8988T (cell line): Measurements from ENCODE around the gene AMN1.
"Not testable (repeated sequence)": the region's sequence is repeated elsewhere in the genome, so short reads cannot be mapped to it uniquely, and the experiment has no call there.

Experiments used
- DNase-seq: peaks from one replicate; pipeline ENCODE4 v3.0.0; 2011

AMN1 gene

DNA sequence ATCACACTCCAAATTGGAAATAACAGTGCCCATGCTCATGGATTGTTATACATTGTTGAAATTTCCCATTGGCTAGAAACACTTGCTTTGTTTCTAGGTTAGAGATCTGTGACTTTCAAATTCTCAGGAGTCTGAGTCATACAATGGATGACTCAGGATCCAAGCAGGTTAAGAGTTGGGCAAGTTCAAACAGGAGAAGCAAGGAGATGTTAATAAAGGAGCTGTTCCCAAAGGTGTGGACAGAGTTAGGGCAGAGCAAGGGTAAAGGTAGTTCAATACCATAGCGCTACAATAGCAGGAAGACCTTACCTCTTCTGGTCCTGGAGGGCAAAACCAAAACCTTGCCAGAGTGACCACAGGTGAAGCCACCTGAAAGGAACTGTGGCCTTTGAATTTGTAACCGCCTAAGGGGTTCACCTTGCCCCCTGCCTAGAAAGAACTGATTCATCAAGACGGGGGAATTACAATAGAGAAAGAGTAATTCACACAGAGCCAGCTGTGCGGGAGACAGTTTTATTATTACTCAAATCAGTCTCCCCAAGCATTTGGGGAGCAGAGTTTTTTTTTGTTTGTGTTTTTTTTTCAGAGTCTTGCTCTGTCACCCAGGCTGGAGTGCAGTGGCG lies 4.2 kb upstream of the AMN1 start:
- DNase-seq = peak; percentile 48

DNA sequence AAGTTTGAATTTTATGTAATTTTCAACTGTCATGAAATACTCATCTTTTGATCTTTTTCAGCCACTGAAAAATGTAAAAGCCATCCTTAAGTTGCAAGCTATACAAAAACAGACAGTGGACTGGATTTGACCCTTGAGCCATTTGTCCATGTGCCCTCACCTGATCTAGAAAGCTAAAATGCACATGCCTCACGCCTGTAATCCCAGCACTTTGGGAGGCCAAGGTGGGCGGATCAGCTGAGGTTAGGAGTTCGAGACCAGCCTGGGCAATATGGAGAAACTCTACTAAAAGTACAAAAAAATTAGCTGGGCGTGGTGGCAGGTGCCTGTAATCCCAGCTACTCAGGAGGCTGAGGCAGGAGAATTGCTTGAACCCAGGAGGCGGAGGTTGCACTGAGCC lies 2.4 kb upstream of the AMN1 start:
- DNase-seq = not testable (repeated sequence)

DNA sequence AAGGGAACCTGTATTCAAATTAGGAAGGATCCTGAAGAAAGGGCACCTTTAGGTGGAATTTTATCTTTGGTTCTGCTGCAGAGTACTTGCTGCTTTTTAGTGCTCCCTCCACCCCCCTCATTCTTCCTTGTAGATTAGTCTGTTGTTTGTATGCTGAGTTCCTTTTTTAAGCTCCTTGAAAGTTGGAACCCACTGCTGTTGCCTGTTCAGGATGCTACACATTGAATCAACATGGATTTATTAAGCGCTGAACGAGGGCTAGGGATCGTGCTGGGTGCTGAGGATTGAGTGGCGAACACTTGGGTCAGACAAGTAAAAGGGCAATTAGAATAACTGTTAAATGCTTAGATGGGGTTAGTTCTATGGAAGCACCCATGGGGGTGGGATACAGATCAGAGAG lies 884 bp upstream of the AMN1 start:
- DNase-seq = no peak

DNA sequence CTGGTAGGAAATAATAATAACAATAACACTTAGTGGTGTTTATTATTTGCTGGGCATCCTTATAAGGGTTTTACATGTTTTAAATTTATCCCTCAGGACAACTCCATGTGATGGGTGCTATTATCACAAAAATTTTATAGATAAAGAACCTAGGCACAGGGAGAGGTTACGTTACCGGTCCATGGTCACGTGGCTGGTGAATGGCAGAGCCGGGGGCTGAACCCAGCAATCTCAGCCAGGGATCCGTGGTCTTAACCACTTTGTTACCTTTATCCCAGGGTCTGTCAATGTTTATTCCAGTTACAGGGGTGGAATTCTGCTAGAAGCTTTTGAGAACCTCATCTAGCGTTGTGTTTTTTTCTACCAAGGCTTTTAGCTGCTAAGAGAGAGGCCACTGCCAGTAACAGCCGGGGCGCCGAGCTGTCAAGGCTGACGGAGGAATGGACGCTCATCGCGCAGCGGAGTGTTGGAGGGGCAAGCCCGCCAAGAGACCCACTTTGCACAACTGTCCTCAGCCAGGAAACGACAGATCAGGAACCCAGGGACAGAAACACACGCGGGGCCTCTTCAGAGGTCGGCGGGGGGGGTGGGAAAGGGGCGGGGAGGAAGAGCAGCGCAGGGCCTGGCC lies 418 bp downstream of the AMN1 start:
- DNase-seq = peak; percentile 46

DNA sequence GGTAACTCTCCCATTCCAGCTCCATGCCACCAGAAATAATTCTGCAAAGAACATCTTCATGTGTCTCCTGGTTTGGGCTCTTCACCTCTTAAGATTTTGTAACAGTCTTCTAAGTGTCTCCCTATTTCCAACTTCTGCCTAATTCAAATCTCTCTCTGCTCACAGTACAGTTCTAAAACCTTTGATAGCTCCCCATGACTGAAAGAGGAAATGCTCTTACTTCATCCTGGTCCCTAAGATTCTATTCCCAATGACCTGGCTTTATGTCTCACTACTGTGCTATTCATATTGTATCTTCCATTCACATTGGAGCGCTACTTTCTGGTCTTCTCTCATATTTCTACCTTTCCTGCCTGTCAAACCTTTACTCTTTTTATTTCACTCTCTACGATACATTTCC lies 1.6 kb downstream of the AMN1 start:
- DNase-seq = no peak

DNA sequence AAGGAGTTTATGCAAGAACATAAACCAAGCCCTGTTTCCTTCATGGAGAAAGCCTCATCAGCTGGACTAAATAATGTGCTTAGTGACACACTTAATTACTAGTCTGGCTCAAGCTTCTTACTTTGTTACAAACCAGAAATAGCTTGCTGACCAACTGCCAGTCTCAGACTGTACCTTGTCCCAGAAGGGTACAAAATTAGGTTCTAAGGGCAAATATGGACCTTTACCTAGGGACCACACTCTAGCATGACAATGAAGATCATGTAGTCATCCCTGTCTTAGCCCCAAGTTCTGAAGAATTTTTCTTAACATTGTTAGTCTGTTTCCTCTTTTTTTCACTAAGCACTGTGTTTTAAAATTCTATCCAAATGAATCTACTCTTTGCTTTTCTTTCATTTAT lies 2.2 kb downstream of the AMN1 start:
- DNase-seq = no peak

DNA sequence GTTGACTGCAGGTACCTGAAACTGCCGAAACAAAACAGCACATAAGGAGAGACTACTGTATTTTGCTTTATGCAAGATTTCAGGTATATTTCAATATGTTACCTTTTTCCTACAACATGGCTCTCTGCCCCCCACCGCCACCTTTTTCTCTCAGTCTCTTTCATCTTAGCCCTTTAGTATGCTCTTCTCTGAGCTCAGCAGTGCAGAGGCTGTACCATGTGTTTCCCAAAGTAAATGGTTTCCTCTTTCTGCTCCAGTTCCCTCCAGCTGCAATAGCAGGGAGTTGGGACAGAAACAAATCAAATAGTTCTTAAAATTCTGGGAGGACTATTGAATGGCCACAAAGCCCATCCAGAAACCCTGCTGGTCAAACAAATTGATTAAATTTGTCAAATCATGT lies 4.3 kb downstream of the AMN1 start:
- DNase-seq = no peak

DNA sequence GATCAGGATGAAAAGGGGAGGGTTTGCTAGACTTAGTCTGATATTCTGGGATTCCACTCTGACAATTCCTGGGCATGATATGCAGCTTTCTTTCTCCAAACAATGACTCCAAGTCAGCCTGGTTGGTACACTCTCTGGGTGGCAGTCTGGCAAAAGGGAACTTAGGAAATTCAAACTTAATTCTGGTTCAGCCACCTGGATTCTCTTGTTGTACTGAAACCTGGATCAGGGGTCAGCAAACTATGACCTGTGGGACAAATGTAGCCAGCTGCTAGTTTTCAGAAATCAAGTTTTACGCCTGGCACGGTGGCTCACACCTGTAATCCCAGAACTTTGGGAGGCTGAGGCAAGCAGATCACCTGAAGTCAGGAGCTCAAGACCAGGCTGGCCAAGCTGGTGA lies 6.2 kb downstream of the AMN1 start:
- DNase-seq = no peak

DNA sequence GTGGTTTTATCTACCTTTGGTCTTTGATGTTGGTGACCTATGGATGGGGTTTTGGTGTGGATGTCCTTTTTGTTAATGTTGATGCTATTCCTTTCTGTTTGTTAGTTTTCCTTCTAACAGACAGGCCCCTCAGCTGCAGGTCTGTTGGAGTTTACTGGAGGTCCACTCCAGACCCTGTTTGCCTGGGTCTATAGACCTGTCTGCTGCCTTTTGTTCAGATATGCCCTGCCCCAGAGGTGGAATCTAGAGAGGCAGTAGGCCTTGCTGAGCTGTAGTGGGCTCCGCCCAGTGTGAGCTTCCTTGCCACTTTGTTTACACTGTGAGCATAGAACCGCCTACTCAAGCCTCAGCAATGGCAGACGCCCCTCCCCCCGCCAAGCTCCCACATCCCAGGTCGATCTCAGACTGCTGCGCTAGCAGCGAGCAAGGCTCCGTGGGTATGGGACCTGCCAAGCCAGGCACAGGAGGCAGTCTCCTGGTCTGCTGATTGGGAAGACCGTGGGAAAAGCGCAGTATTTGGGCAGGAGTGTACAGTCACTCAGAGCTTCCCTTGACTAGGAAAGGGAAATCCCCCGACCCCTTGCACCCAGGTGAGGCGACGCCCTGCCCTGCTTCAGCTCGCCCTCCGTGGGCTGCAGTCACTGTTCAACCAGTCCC lies 10.2 kb downstream of the AMN1 start:
- DNase-seq = not testable (repeated sequence)

DNA sequence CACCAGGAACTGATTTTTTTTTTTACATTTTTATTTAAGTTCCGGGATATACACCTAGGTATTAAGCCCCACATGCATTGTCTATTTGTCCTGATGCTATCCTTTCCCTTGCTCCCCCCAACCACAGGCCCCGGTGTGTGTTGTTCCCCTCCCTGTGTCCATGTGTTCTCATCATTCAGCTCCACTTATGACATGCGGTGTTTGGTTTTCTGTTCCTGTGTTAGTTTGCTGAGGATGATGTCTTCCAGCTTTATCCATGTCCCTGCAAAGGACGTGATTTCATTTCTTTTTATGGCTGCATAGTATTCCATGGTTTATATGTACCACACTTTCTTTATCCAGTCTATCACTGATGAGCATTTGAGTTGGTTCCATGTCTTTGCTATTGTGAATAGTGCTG lies 11.8 kb downstream of the AMN1 start:
- DNase-seq = not testable (repeated sequence)

DNA sequence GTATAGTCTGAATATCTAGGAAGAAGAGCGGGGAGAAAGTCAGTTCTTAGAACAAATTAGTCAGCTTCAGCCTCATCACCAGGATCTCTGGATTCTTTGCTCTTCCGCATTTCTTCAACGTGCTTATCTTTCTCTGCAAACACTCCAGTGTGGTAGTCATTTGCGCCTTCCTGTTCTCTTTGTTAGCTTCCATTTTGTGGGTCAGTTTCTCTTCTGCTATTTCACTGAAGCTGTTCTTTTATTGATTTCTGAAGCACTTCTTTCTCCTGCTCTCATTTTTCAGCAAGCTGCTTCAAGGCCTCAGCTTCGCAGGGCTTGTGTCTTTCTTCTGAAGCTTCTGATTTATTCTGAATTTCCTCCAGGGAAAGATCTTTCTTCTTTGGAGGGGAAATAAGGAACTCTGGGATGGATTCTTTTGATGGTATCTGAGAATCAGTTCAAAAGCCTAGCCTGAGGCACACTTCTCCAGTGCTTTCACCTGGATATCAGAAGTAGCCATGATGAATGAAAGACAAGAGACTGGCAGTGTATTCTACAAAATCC lies 13.5 kb downstream of the AMN1 start:
- no peak for DNase-seq

DNA sequence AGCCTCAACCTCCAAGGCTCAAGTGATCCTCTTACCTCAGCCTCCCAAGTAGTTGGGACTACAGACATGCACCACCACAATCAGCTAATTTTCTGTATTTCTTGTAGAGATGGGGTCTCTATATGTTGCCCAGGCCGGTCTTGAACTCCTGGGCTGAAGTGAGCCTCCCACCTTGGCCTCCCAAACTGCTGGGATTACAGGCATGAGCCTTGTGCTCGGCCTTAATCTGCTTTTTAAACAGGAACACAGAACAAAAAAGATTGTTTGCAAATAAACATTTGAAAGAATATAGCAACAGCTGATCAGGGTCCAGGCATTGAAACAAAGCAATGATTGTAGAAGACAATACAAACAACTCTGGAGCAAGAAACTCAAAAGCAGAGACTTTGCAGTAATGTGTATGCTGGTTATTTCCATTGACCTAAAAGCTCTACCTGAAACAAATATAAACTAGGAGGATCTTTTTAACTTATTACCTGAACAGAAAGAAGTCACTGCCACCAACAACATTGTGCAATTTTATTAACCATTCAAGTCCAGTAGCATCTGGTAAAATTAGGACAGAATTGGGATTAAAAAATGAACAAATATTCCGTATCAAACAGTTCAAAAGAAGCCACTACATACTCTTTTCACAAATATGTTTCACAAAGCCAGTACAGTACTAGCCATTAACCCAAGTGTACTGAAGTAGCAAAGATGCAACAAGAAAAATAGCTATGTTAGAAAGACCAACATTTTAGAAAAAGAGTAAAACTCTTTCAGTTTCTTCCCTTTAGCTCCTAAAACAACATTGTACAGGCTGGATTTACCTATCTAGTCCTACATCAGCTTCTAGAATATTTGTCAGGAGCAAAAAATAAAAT lies 14.2 kb downstream of the AMN1 start:
- DNase-seq = no peak

DNA sequence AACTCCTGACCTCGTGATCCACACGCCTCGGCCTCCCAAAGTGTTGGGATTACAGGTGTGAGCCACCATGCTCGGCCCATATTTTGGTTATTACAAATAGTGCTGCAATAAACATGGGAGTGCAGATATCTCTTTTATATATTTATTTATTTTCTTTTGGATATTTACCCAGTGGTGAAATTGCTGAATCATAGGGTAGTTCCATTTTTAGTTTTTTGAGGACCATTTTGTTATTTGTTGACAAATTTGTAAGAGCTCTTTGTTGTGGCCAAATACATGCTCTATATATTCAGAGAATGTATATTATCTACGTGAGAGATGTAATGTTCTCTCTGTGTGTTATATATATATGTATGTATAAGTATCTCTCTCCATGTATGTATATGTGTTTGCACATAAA lies 15.9 kb downstream of the AMN1 start:
- no peak for DNase-seq

DNA sequence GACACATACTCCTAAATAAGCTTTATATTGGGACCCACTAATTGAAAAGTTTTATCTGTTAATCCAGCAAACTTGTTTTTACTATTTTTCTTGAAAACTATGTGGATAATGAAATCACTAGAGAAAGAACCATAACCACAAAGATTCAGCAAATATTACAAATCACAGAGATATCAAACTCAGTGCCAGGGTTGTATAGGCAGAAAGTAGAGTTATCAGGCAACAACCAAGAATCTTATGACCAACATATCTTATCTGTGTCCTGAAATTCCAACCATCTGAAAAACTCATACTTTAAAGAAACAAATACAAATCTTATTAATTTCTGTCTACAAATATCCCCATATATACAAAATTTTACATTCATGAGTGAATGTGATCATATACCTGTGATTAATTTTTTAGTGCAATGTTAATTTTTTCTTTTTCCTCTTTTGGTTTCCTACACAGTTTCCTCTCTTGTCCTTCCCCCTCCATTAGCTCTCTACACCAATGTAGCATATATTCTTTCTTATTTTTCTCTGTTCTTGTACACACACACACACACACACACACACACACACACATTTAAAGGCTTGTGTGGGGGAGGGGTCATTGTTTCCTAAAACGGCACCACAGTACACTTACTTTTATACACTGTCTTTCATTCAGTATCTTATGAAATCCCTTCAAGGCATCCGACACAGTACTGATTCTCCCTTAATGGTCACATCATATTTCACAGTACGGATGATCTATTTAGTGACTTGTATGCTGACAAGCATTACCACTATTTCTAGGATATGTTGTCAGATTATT lies 18.6 kb downstream of the AMN1 start:
- DNase-seq = no peak

DNA sequence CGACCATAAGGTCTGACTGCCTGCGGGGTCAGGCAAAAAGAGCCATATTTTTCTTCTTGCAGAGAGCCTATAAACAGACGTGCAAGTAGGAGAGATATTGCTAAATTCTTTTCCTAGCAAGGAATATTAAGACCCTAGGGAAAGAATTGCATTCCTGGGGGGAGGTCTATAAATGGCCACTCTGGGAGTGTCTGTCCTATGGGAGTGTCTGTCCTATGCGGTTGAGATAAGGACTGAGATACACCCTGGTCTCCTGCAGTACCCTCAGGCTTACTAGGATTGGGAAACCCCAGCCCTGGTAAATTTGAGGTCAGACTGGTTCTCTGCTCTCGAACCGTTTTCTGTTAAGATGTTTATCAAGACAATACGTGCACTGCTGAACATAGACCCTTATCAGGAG lies 20.7 kb downstream of the AMN1 start:
- not testable (repeated sequence) for DNase-seq

DNA sequence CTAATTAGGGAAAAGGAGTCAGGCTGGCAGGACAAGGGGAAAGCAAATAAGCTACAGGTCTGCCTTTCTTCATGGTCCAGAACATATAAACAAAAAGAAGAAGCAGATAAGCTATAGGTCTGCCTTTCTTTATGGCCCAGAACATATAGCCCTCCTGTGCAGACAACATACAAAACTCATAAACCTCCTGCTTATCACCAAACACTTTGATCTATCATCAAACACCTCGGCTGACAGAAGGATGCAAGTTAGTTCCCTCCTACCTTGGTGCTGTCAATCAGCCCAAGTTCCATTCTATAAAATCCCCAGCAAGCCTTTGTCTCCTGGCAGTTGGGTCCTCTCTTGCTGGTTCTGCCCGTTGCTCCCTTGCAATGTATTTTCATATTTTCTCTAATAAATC lies 23.2 kb downstream of the AMN1 start:
- DNase-seq = no peak

DNA sequence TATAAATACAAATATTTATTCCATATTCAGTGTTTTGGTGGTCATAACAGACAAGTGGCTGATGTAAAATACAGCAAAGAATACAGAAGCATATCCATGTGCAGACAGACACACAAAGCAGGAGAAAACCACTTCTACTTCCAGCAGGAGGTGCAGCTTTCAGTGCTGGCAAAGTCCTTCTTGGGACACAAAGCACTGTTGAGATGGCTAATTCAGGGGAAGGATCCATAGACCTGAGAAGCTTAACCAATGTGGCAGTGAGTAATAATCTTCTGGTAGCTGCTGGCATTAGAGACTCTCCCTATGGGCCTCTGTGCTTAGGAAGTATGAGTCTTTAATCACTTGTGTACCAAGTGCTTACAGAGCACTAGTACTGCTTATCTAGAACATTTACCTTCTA lies 26.8 kb downstream of the AMN1 start:
- no peak for DNase-seq

DNA sequence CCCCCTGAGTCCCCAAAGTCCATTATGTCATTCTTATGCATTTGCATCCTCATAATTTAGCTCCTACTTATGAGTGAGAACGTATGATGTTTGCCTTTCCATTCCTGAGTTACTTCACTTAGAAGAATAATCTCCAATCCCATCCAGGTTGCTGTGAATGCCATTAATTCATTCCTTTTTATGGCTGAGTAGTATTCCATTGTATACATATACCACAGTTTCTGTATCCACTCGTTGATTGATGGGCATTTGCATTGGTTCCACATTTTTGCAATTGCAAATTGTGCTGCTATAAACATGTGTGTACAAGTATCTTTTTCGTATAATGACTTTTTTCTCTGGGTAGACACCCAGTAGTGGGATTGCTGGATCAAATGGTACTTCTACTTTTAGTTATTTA lies 38.9 kb downstream of the AMN1 start:
- DNase-seq = not testable (repeated sequence)

DNA sequence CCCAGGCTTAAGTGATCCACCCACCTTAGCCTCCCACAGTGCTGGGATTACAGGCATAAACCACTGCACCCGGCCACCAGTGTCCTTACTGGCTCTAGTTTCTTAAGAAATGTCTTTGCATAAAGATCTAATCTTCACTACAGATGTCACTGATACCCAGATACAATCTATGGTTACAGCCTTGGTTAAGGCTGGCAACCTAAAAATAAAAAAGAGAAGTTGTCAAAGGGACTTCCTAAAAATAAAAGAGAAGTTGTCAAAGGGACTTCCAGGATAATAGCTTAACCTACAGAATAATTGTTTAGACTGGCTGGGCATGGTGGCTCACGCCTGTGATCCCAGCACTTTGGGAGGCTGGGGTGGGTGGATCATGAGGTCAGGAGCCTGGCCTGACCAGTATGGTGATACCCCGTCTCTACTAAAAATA lies 41.7 kb downstream of the AMN1 start:
- DNase-seq = no peak

DNA sequence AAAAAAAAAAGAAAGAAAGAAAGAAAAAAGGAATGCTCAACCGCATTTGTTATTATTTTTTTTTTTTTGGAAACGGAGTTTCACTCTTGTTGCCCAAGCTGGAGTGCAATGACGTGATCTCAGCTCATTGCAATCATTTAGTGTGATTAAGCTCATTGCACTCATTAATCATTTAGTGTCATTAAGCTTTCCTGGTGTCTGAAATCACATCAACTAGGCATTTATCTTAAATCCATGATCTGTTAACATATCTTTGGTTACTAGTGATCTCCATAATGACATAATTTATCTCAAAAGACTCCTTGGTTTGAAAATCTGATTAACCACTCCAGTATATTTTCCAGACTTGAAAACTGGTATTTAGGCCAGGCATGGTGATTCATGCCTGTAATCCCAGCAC lies 43.0 kb downstream of the AMN1 start:
- DNase-seq = no peak

DNA sequence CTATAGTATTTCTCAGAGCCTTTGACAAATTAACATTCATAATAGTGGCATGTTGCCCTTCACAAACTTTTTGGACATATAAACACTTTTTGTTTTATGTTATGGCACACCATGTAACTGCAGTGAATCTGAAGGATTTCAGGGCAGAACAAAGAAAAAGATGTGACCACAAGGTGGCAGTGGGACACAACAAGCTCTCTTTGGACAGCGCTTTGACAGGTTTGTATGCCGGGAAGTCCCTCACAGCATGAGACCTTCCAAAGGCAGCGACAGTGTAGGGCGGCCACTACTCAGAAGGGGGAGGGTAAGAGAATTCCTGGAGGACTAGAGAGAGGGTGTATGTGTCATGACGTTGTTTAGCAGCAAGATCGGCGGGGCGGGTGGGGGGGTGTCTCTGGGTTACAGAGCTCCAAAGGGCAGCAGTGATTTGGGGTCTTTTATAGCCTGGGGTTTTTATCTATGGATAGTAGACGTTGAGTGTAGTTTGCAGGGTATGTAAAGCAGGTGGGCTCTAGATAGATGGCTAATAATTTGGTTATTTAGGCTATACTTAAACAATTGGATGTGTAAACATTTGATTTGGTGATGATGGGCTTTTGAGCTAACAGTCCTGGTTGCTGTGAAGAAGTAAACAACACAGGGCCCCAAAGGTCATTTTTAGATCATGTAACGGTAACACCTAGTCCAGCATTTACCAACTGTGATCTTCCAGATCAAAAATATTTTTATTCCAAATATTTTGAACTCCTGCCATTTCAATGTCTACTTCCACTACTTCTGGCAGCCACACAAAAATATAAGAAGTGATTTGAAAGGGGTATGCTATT lies 46.5 kb downstream of the AMN1 start:
- no peak for DNase-seq

DNA sequence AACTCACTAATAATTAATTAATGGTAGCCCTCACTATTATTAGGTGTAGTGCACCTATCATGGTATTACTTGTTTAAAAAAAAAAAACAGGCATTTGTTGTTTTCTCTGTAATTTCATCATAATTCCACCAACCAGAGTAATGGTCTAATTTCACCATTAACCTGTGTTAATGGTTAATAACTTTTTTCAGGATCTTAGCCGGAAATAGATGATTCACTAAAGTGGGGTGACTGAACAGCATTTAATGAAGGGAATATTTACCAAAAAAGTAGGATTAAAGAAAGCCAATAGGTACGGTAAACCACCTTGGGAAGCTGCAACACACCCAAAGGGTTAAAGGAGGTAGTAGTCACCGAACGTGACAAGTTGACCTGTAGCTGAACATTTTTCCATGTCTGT lies 56.3 kb downstream of the AMN1 start:
- DNase-seq = no peak
